GM21619 (cell line): ENCODE results near the gene METRN.
"Not testable (repeated sequence)": the region's sequence is repeated elsewhere in the genome, so short reads cannot be mapped to it uniquely, and the experiment has no call there.

ENCODE experiments used
- ATAC-seq: cut with Tn5 transposase; IDR thresholded peaks from one replicate; pipeline ENCODE4 v1.9.1; 2021; ENCODE audit not compliant: unreplicated experiment

Gene METRN

GRCh38 chr16:754121-754607, 39.2 kb downstream of the METRN start:
- not testable (repeated sequence) for ATAC-seq

DNA sequence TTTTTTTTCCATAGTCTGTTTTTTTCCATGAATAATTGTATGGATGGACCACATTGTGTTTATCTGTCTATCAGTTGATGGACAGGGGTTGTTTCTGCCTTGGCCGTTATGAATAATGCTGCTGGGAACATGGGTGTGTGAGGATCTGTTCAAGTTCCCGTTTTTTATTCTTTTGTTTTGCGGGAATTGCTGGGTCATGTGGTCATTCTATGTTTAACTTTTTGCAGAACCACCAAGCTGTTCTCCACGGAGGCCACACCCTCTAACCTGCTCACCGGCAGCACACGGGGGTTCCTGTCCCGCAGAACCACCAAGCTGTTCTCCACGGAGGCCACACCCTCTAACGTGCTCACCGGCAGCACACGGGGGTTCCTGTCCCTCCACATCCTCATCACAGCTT, 39.7 kb downstream of the METRN start:
- ATAC-seq, result no peak

GRCh38 chr16:756428-756827, 41.5 kb downstream of the METRN start:
- ATAC-seq, result no peak

DNA sequence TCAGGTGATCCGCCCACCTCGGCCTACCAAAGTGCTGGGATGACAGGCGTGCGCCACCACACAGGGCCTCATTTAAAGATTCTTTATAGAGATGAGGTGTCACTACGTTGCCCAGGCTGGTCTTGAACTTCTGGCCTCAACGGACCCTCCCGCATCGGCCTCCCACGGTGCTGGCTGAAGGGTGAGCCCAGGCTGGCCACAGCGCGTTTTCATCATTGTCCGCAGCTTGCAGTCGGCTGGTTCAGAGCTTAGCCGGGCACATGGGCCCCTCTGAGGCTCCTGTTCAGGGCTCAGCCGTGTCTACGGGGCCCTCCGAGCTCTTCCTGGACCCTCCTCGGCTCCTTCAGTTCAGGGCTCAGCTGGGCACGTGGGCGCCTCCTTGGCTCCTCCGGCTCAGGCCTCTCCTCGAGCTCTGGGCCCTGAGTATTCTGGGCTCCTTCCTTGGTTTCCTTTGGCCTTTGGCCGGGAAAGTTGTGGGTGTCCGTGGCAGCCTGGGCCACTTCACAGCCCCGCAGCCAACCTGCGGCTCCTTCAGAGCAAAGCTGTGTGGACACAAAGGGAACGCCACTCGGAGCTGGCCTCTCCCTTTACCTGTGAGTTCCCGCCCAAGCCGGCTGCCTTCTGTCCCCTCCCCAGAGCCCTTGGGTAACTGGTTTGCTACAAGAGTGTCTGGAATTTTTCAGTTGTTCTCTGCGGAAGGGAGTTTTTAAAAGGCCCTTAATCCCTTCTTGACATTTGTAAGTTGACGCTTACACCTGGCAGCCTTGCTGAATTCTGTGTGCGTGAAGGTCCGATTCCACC, 44.4 kb downstream of the METRN start:
- no peak for ATAC-seq

DNA sequence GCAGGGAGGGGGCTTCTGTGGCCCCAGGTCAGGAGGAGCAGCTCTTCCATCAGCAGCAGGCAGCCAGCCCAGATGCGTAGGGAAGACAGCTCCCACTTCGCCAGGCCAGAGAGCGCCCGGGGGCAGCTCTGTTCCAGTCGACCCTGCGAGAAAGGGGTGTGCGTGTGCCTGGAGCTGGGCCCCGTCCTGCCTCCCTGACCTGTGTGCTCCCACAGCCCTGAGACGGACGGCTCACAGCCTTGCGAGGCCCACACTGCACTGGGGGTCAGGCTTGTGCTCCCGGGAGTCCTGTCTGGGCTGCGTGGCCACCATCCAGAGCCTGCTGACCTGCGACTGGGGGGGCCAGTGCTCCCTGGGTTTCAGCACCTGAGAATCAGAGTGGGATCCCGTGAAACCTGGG, 45.1 kb downstream of the METRN start:
- no peak for ATAC-seq

GRCh38 chr16:760545-761343, 45.8 kb downstream of the METRN start, which contains the start of gene MSLN:
MSLN (plus strand) TSS chr16:760734; CDS start chr16:762681, 1,947 bp downstream.
- ATAC-seq, result no peak

- ATAC-seq, result no peak
Measured at GRCh38 chr16:761625-762513, 47.0 kb downstream of the METRN start.

- ATAC-seq, result no peak
Measured at GRCh38 chr16:762595-763268, 47.8 kb downstream of the METRN start.

DNA sequence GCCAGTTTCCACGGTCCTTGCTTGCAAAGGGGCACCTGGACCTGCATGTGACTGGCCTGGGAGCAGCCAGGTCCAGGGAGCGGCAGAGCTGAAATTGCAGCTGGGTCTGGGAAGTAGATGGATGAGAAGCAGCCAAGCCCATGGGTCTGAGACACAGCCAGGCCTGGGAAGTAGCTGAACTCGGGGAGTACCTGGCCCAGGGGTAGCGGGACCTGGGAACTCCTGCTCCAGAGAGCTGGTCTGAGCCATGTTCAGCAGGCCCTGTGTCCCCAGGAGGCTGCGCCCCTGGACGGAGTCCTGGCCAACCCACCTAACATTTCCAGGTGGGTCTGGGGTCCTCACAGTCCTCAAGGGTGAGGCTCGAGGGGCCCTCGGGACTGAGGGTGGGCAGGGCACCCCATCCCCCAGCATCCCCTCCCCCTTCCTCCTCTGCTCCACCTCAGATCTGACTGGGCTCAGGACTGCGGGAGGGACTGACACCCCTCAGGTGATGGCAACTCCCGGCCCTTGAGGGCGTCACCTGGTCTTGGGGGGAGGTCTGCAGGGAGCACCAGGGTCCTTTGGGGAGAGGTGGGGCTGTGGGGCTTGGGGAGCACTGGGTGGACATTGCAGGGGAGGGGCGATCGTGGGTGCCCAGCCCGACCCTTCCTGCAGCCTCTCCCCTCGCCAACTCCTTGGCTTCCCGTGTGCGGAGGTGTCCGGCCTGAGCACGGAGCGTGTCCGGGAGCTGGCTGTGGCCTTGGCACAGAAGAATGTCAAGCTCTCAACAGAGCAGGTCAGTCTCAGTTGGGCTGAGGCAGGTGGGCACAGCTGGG, 48.7 kb downstream of the METRN start:
- ATAC-seq, result no peak

DNA sequence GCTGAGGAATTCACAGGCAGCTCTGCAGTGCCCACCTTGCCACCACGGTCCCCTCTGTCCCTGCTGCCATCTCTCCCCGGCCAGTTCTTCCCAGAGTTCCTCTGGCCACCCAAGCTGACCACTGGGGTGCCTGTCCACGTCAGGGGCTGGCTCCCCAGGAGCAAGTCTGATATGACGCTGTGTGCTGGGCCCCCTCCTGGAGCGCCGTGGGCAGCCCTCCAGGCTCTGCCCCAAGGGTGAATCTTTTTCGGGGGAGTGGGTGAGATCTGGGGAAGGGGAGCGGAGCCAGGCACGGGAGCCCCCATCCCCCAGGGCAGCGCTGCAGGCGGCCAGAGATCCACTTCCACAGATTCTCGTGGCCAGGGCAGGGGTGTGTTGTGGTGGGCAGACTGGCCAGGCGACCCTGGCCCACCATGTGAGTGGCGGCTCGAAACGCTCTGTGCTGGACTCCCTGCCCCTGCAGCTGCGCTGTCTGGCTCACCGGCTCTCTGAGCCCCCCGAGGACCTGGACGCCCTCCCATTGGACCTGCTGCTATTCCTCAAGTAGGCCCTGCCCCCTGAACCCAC, 49.3 kb downstream of the METRN start:
- ATAC-seq, result no peak

DNA sequence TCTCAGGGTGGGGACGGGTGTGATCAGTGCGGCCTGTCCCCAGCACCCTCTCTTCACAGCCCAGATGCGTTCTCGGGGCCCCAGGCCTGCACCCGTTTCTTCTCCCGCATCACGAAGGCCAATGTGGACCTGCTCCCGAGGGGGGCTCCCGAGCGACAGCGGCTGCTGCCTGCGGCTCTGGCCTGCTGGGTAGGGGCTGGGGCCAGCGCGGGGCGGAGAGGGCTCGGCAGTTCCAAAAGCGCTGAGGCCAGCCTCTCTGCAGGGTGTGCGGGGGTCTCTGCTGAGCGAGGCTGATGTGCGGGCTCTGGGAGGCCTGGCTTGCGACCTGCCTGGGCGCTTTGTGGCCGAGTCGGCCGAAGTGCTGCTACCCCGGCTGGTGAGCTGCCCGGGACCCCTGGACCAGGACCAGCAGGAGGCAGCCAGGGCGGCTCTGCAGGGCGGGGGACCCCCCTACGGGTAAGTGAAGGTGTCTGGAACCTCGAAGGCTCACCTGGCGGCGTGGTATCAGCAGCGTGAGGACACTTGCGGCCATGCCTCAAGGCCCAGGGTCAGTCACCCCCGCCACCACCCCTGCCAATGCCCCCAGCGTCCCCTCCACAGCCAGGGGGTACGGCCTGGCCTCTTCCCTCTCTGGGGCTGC, 50.0 kb downstream of the METRN start:
- no peak for ATAC-seq

DNA sequence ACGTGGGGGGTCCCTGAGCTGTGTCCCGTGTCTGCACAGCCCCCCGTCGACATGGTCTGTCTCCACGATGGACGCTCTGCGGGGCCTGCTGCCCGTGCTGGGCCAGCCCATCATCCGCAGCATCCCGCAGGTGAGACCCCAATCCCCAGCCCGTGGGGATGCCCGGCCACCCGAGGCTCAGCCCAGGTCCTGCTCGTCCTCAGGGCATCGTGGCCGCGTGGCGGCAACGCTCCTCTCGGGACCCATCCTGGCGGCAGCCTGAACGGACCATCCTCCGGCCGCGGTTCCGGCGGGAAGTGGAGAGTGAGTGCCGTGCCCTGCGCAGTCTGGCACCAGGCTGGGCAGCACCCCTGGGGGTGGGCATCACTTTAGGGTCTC, 50.6 kb downstream of the METRN start:
- no peak for ATAC-seq

DNA sequence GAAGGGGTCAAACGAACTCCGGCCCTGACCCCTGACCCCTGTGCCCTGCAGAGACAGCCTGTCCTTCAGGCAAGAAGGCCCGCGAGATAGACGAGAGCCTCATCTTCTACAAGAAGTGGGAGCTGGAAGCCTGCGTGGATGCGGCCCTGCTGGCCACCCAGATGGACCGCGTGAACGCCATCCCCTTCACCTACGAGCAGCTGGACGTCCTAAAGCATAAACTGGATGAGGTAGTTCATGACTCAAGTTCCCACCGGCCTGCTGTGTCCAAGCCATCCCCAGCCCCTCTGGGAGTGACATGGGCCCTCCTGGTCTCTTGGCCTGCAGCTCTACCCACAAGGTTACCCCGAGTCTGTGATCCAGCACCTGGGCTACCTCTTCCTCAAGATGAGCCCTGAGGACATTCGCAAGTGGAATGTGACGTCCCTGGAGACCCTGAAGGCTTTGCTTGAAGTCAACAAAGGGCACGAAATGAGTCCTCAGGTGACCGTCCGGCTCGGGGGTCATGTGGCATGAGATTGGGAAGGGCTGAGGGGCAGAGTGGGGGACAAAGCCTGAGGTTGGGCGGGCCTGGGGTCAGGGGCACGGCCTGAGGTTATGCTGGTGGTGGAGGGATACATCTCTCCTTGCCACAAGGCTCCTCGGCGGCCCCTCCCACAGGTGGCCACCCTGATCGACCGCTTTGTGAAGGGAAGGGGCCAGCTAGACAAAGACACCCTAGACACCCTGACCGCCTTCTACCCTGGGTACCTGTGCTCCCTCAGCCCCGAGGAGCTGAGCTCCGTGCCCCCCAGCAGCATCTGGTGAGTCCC, 51.3 kb downstream of the METRN start:
- no peak for ATAC-seq

DNA sequence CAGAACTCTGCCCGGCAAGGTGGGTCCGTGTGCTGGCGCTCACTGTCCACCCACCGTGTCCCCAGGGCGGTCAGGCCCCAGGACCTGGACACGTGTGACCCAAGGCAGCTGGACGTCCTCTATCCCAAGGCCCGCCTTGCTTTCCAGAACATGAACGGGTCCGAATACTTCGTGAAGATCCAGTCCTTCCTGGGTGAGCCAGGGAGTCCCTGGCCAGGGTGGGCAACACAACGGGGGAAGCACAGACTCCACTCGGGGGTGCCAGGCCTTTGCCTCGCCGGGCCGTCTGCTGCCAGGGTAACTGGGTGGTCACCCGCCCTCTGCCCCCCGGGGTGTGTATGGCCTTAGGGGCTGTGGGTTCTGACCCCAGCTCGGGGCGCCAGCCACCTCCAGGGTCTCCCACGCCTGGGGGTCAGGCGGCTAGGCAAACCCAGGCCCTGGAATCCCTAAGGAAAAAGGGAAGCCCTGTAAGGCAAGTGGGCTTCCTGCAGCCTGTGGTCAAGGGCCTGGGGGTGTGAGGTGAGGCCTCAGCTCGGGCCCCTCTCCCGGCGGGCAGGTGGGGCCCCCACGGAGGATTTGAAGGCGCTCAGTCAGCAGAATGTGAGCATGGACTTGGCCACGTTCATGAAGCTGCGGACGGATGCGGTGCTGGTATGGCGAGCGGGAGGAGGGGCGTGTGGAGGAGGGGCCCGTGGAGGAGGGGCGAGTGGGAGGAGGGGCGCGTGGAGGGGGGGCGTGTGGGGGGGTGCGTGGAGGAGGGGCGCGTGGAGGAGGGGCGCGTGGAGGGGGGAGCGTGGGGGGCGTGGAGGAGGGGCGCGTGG, 52.1 kb downstream of the METRN start:
- no peak for ATAC-seq

- ATAC-seq, result no peak
Measured at GRCh38 chr16:767743-768235, 52.9 kb downstream of the METRN start.

DNA sequence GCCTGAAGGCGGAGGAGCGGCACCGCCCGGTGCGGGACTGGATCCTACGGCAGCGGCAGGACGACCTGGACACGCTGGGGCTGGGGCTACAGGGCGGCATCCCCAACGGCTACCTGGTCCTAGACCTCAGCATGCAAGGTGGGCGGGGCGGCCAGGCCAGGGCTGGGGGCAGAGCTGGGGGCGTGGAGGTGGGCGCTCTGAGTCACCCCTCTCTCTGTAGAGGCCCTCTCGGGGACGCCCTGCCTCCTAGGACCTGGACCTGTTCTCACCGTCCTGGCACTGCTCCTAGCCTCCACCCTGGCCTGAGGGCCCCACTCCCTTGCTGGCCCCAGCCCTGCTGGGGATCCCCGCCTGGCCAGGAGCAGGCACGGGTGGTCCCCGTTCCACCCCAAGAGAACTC, 53.5 kb downstream of the METRN start:
- ATAC-seq, result no peak
